WTC11 (cell line): ENCODE data around the gene SCN4A. TPM values are rescaled to one million over a fixed set of nuclear protein-coding genes. Genes with fewer than 3 reads are reported as not detected.
A peak's percentile ranks its signal among the peaks of the same experiment; 100 is the strongest.

ENCODE experiments used
- ATAC-seq: fragments of 200-7000 bp; cut with Tn5 transposase; 2 replicates; pipeline ENCODE4 v1.10.0; 2021; ENCODE audit warnings: mild to moderate bottlenecking, moderate library complexity
- CTCF ChIA-PET: fragments of 300-600 bp; sonication (Branson Sonifier 250); formaldehyde crosslinking; loops from one replicate; lab custom pipeline; 2021; ENCODE audit warnings: antibody characterized with exemption; lab: Charles Lee
- POLR2A ChIA-PET: fragments of 350-600 bp; sonication (Branson Sonifier 250); formaldehyde crosslinking; loops from one replicate; lab custom pipeline; 2021; ENCODE audit warnings: antibody characterized with exemption; lab: Charles Lee
- DNase-seq: peaks from one replicate; pipeline ENCODE4 v3.0.0; 2021; ENCODE audit warnings: low spot score
- H3K27ac Mint-ChIP-seq: 2 replicates; pipeline ENCODE4 v1.8.0; 2021; ENCODE audit warnings: mixed read lengths
- H3K27me3 Mint-ChIP-seq: 2 replicates; pipeline ENCODE4 v1.8.0; 2021; ENCODE audit warnings: low read depth, mild to moderate bottlenecking, moderate library complexity, mixed read lengths
- H3K36me3 Mint-ChIP-seq: 2 replicates; pipeline ENCODE4 v1.8.0; 2021; ENCODE audit warnings: mixed read lengths
- H3K4me1 Mint-ChIP-seq: 2 replicates; pipeline ENCODE4 v1.8.0; 2022; ENCODE audit warnings: mixed read lengths
- H3K4me3 Mint-ChIP-seq: 2 replicates; pipeline ENCODE4 v1.8.0; 2021; ENCODE audit warnings: mild to moderate bottlenecking, moderate library complexity, mixed read lengths
- H3K9me3 Mint-ChIP-seq: 2 replicates; pipeline ENCODE4 v1.8.0; 2021; ENCODE audit warnings: mixed read lengths
- ELF4 ChIP-seq: sonication (generic); formaldehyde crosslinking; IDR thresholded peaks from 2 replicates; pipeline ENCODE4 v1.8.1; 2022; ENCODE audit warnings: low read depth, mild to moderate bottlenecking, moderate library complexity, missing genetic modification reagents
- GABPB1 ChIP-seq: sonication (generic); formaldehyde crosslinking; IDR thresholded peaks from 2 replicates; pipeline ENCODE4 v1.8.1; 2023; ENCODE audit warnings: mild to moderate bottlenecking, missing genetic modification reagents
- GRHL2 ChIP-seq: fragments of 250-450 bp; sonication (Bioruptor Pico); IDR thresholded peaks from 2 replicates; pipeline ENCODE4 v1.8.0; 2022; ENCODE audit warnings: mild to moderate bottlenecking, moderate library complexity; ENCODE audit not compliant: insufficient replicate concordance, severe bottlenecking
- GTF2I ChIP-seq: fragments of 250-450 bp; sonication (Bioruptor Pico); conservative IDR thresholded peaks from 2 replicates; pipeline ENCODE4 v1.4.0; 2021; ENCODE audit warnings: mild to moderate bottlenecking
- MXD4 ChIP-seq: fragments of 250-450 bp; sonication (Bioruptor Pico); IDR thresholded peaks from 2 replicates; pipeline ENCODE4 v1.8.0; 2021; ENCODE audit warnings: mild to moderate bottlenecking, moderate library complexity, borderline replicate concordance
- NR2C2 ChIP-seq: sonication (generic); formaldehyde crosslinking; IDR thresholded peaks from 2 replicates; pipeline ENCODE4 v1.8.0; 2022; ENCODE audit warnings: mild to moderate bottlenecking, missing genetic modification reagents
- SMAD4 ChIP-seq: sonication (generic); formaldehyde crosslinking; IDR thresholded peaks from 2 replicates; pipeline ENCODE4 v1.8.0; 2022; ENCODE audit warnings: mild to moderate bottlenecking, missing genetic modification reagents
- SOX15 ChIP-seq: fragments of 250-450 bp; sonication (Bioruptor Pico); IDR thresholded peaks from 2 replicates; pipeline ENCODE4 v1.9.0; 2021; ENCODE audit warnings: mild to moderate bottlenecking
- SP1 ChIP-seq: sonication (generic); formaldehyde crosslinking; conservative IDR thresholded peaks from 2 replicates; pipeline ENCODE4 v1.8.1; 2022; ENCODE audit warnings: missing genetic modification reagents
- TEAD1 ChIP-seq: sonication (generic); formaldehyde crosslinking; IDR thresholded peaks from 2 replicates; pipeline ENCODE4 v1.8.0; 2022; ENCODE audit warnings: mild to moderate bottlenecking, missing genetic modification reagents
- ZBTB21 ChIP-seq: sonication (generic); formaldehyde crosslinking; IDR thresholded peaks from 2 replicates; pipeline ENCODE4 v1.8.1; 2023; ENCODE audit warnings: mild to moderate bottlenecking, missing genetic modification reagents, borderline replicate concordance
- ZNF138 ChIP-seq: sonication (generic); formaldehyde crosslinking; conservative IDR thresholded peaks from 2 replicates; pipeline ENCODE4 v1.8.1; 2022; ENCODE audit warnings: mild to moderate bottlenecking, moderate library complexity, missing genetic modification reagents
- total RNA-seq: library from RNA; stranded (reverse); gene quantifications from 3 replicates; pipeline ENCODE4 v1.2.3, GENCODE V29; 2021
- TF ChIP-seq, protein P1 (sequence below): sonication (generic); formaldehyde crosslinking; IDR thresholded peaks from 2 replicates; pipeline ENCODE4 v1.8.1; 2023; ENCODE audit warnings: mild to moderate bottlenecking, missing genetic modification reagents
- TF ChIP-seq, protein P2 (sequence below): sonication (generic); formaldehyde crosslinking; IDR thresholded peaks from 2 replicates; pipeline ENCODE4 v1.8.1; 2023; ENCODE audit warnings: mild to moderate bottlenecking, missing genetic modification reagents, moderate library complexity
- TF ChIP-seq, protein P3 (sequence below): sonication (generic); formaldehyde crosslinking; IDR thresholded peaks from 2 replicates; pipeline ENCODE4 v1.8.1; 2022; ENCODE audit warnings: mild to moderate bottlenecking, moderate library complexity, missing genetic modification reagents
- TF ChIP-seq, protein P4 (sequence below): sonication (generic); formaldehyde crosslinking; IDR thresholded peaks from 2 replicates; pipeline ENCODE4 v1.8.1; 2023; ENCODE audit warnings: mild to moderate bottlenecking, missing genetic modification reagents, borderline replicate concordance
- TF ChIP-seq, protein P5 (sequence below): sonication (generic); formaldehyde crosslinking; conservative IDR thresholded peaks from 2 replicates; pipeline ENCODE4 v1.8.1; 2022; ENCODE audit warnings: mild to moderate bottlenecking, missing genetic modification reagents
- TF ChIP-seq, protein P6 (sequence below): sonication (generic); formaldehyde crosslinking; IDR thresholded peaks from 2 replicates; pipeline ENCODE4 v1.8.1; 2022; ENCODE audit warnings: missing genetic modification reagents, borderline replicate concordance

SCN4A gene
- total RNA-seq, 1 experiment from 2014 or later: 5.8 TPM

DNA sequence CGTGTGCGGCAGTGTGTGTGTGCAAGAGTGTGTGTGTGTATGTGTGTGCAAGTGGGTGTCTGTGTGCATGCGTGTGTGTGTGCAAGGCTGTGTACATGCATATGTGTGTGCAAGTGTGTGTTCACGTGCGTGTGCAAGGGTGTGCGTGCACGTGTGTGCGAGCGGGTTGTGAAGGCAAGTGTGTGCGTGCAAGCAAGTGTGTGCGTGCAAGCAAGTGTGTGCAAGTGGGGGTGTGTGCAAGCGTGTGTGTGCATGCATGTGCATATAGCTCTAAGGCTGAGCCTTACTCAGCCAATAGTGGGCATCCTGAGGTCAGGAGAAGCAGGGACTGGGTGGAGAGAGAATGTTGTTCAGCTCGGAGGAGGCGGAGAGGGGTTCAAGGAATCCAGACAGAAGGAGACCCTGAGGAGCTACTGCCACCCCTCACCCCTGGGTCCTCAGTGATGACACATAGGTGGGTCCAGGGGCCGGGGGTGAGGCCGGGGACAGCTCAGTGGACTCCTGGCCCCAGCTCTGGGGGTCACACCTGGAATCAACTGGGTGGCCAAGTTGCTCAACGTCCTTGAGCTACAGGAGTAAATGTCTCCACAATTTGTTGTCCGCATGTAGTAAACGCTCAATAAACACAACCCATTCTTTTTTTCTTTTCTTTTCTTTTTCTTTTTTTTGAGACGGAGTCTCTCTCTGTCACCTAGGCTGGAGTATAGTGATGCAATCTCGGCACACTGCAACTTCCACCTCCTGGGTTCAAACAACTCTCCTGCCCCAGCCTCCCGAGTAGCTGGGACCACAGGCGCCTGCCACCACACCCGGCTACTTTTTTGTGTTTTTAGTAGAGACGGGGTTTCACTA lies 27.2 kb upstream of the SCN4A start:
- Mint-ChIP-seq H3K9me3 (no peaks in the 10 kb centered on the region), H3K36me3 (no peaks in the 10 kb centered on the region), H3K4me3 (peak overlapping the region; percentile 86), H3K4me1 (peaks cover 16% of the 10 kb centered on the region), H3K27ac (peak overlapping the region; percentile 73; the same call in 1 of the 2 replicates), H3K27me3 (peaks cover 33% of the 10 kb centered on the region)
- POLR2A ChIA-PET: no interaction called here
- DNase-seq (no peak), ATAC-seq (no peak)
- TF ChIP-seq SOX15 (CRISPR knock-in tag) (no peak), ZNF138 (CRISPR knock-in tag) (no peak), SMAD4 (CRISPR knock-in tag) (no peak), GABPB1 (CRISPR knock-in tag) (no peak), SP1 (no peak), MXD4 (CRISPR knock-in tag) (no peak)
- TF ChIP-seq, protein P1, sequence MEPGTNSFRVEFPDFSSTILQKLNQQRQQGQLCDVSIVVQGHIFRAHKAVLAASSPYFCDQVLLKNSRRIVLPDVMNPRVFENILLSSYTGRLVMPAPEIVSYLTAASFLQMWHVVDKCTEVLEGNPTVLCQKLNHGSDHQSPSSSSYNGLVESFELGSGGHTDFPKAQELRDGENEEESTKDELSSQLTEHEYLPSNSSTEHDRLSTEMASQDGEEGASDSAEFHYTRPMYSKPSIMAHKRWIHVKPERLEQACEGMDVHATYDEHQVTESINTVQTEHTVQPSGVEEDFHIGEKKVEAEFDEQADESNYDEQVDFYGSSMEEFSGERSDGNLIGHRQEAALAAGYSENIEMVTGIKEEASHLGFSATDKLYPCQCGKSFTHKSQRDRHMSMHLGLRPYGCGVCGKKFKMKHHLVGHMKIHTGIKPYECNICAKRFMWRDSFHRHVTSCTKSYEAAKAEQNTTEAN (CRISPR knock-in tag): peak; percentile 99
- CTCF ChIA-PET: interaction anchor here (1.3 to 8.7 kb wide), 4 partner anchors 10 to 81 kb away, joined by 7 to 46 read pairs (median 13); partner anchors contain the start of gene GH1

DNA sequence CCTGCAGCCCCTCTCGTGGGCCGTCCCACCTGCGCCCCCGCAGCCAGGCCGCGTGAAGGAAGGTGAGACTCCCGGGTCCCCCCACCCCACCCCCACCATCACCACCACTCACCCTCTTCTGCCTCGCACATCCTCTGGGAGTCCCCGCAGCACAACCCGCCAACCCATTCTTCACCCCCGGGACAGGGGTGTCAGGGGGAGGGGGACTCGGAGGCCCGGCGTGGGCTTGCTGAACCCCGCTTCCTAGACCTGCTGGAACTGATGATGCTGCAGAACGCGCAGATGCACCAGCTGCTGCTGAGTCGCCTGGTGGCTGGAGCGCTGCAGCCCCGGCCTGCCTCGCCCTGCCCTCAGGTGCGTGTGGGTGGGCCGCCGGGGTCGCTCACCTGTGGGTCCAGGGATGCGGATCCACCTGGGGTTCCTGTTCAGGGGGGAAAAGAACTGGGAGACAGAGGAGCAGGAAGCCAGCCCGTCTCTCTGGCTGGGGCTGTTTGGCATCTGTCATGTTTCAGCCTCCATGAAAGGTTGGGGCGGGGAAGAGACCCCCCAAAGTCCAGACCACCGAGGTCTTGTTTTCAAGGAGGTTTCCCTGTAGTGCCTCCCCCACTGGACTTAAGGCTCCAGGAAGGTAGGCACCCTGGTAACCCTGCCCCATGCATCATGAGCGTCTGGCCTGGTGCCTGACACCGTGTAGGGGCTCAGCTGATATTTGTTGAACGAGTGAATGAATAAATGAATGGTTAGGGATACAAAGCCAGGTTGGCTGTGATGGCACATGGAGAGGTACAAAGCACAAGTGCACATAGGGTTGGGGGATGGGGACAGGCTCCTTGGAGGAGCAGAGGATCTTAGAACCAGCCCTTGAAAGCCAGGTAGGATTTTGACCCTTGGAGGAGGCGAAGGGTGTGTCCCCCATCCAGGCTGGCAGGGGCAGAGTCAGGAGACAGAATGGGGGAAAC lies 26.3 kb upstream of the SCN4A start:
- DNase-seq (no peak), ATAC-seq (peak; percentile 37)
- CTCF ChIA-PET: interaction anchor here (0.5 to 8.7 kb wide), 12 partner anchors 8 to 135 kb away, joined by 3 to 46 read pairs (median 5); partner anchors contain the start of gene GH1
- POLR2A ChIA-PET: no interaction called here
- H3K36me3 Mint-ChIP-seq: no peaks in the 10 kb centered on the region
- H3K4me1 Mint-ChIP-seq: peaks cover 16% of the 10 kb centered on the region
- peak overlapping the region; percentile 86 for H3K4me3 Mint-ChIP-seq
- peaks cover 34% of the 10 kb centered on the region for H3K27me3 Mint-ChIP-seq
- no peak overlapping the region for H3K27ac Mint-ChIP-seq
- no peaks in the 10 kb centered on the region for H3K9me3 Mint-ChIP-seq
- TF ChIP-seq TEAD1 (CRISPR knock-in tag) (no peak), ELF4 (CRISPR knock-in tag) (no peak), GTF2I (CRISPR knock-in tag) (no peak), GRHL2 (CRISPR knock-in tag) (no peak), ZBTB21 (CRISPR knock-in tag) (no peak), NR2C2 (no peak), ZNF138 (CRISPR knock-in tag) (no peak)
- TF ChIP-seq, protein P2, sequence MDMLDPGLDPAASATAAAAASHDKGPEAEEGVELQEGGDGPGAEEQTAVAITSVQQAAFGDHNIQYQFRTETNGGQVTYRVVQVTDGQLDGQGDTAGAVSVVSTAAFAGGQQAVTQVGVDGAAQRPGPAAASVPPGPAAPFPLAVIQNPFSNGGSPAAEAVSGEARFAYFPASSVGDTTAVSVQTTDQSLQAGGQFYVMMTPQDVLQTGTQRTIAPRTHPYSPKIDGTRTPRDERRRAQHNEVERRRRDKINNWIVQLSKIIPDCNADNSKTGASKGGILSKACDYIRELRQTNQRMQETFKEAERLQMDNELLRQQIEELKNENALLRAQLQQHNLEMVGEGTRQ (CRISPR knock-in tag): no peak
- TF ChIP-seq, protein P3, sequence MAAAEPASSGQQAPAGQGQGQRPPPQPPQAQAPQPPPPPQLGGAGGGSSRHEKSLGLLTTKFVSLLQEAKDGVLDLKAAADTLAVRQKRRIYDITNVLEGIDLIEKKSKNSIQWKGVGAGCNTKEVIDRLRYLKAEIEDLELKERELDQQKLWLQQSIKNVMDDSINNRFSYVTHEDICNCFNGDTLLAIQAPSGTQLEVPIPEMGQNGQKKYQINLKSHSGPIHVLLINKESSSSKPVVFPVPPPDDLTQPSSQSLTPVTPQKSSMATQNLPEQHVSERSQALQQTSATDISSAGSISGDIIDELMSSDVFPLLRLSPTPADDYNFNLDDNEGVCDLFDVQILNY (CRISPR knock-in tag): no peak
- TF ChIP-seq, protein P4, sequence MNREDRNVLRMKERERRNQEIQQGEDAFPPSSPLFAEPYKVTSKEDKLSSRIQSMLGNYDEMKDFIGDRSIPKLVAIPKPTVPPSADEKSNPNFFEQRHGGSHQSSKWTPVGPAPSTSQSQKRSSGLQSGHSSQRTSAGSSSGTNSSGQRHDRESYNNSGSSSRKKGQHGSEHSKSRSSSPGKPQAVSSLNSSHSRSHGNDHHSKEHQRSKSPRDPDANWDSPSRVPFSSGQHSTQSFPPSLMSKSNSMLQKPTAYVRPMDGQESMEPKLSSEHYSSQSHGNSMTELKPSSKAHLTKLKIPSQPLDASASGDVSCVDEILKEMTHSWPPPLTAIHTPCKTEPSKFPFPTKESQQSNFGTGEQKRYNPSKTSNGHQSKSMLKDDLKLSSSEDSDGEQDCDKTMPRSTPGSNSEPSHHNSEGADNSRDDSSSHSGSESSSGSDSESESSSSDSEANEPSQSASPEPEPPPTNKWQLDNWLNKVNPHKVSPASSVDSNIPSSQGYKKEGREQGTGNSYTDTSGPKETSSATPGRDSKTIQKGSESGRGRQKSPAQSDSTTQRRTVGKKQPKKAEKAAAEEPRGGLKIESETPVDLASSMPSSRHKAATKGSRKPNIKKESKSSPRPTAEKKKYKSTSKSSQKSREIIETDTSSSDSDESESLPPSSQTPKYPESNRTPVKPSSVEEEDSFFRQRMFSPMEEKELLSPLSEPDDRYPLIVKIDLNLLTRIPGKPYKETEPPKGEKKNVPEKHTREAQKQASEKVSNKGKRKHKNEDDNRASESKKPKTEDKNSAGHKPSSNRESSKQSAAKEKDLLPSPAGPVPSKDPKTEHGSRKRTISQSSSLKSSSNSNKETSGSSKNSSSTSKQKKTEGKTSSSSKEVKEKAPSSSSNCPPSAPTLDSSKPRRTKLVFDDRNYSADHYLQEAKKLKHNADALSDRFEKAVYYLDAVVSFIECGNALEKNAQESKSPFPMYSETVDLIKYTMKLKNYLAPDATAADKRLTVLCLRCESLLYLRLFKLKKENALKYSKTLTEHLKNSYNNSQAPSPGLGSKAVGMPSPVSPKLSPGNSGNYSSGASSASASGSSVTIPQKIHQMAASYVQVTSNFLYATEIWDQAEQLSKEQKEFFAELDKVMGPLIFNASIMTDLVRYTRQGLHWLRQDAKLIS: no peak
- TF ChIP-seq, protein P5, sequence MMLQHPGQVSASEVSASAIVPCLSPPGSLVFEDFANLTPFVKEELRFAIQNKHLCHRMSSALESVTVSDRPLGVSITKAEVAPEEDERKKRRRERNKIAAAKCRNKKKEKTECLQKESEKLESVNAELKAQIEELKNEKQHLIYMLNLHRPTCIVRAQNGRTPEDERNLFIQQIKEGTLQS: no peak
- TF ChIP-seq, protein P6, sequence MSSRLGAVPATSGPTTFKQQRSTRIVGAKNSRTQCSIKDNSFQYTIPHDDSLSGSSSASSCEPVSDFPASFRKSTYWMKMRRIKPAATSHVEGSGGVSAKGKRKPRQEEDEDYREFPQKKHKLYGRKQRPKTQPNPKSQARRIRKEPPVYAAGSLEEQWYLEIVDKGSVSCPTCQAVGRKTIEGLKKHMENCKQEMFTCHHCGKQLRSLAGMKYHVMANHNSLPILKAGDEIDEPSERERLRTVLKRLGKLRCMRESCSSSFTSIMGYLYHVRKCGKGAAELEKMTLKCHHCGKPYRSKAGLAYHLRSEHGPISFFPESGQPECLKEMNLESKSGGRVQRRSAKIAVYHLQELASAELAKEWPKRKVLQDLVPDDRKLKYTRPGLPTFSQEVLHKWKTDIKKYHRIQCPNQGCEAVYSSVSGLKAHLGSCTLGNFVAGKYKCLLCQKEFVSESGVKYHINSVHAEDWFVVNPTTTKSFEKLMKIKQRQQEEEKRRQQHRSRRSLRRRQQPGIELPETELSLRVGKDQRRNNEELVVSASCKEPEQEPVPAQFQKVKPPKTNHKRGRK (CRISPR knock-in tag): no peak
